ENCODE results near the gene FEM1B.

FEM1B gene

GRCh38 chr15:68299436-68299835 is 21.9 kb downstream of the FEM1B start:
- H3K36me3 ChIP-seq (ENCODE audit: insufficient read depth, low read length): no peaks in the 10 kb centered on the region; the same call in 1 of the 2 replicates
- H3K27me3 ChIP-seq (ENCODE audit: insufficient read depth, low read length): no peaks in the 10 kb centered on the region
- peak overlapping the region; percentile 73 for H3K4me3 ChIP-seq (ENCODE audit: low read depth, low read length)
- H3K4me1 ChIP-seq (ENCODE audit: control insufficient read depth, insufficient read depth, low read length, unreplicated experiment): peaks cover 11% of the 10 kb centered on the region
- H3K79me2 ChIP-seq (ENCODE audit: control insufficient read depth, insufficient read depth, low read length, unreplicated experiment): peaks cover 9% of the 10 kb centered on the region
- no peak overlapping the region for H2AFZ ChIP-seq (ENCODE audit: low read length, unreplicated experiment)
- peak overlapping the region; percentile 51 for H3K27ac ChIP-seq (ENCODE audit: low read depth, low read length)

- Histone ChIP-seq H3K36me3 (ENCODE audit: insufficient read depth, low read length) (no peaks in the 10 kb centered on the region; the same call in 1 of the 2 replicates), H3K4me3 (ENCODE audit: low read depth, low read length) (no peak overlapping the region), H3K79me2 (ENCODE audit: control insufficient read depth, insufficient read depth, low read length, unreplicated experiment) (peaks cover 7% of the 10 kb centered on the region), H3K4me1 (ENCODE audit: control insufficient read depth, insufficient read depth, low read length, unreplicated experiment) (peaks cover 11% of the 10 kb centered on the region), H3K27me3 (ENCODE audit: insufficient read depth, low read length) (no peaks in the 10 kb centered on the region), H2AFZ (ENCODE audit: low read length, unreplicated experiment) (no peak overlapping the region), H3K27ac (ENCODE audit: low read depth, low read length) (no peak overlapping the region)
Observed at GRCh38 chr15:68300115-68300940, 22.8 kb downstream of the FEM1B start.

- Histone ChIP-seq H3K4me3 (ENCODE audit: low read depth, low read length) (no peak overlapping the region), H3K4me1 (ENCODE audit: control insufficient read depth, insufficient read depth, low read length, unreplicated experiment) (peaks cover 10% of the 10 kb centered on the region), H3K36me3 (ENCODE audit: insufficient read depth, low read length) (no peaks in the 10 kb centered on the region; the same call in 1 of the 2 replicates), H3K79me2 (ENCODE audit: control insufficient read depth, insufficient read depth, low read length, unreplicated experiment) (peaks cover under 1% of the 10 kb centered on the region), H3K27me3 (ENCODE audit: insufficient read depth, low read length) (no peaks in the 10 kb centered on the region), H2AFZ (ENCODE audit: low read length, unreplicated experiment) (no peak overlapping the region), H3K27ac (ENCODE audit: low read depth, low read length) (no peak overlapping the region)
Observed at GRCh38 chr15:68301301-68301700, 23.8 kb downstream of the FEM1B start.

GRCh38 chr15:68302729-68303128 is 25.2 kb downstream of the FEM1B start:
- peaks cover 12% of the 10 kb centered on the region for H3K4me1 ChIP-seq (ENCODE audit: control insufficient read depth, insufficient read depth, low read length, unreplicated experiment)
- H2AFZ ChIP-seq (ENCODE audit: low read length, unreplicated experiment): no peak overlapping the region
- H3K27ac ChIP-seq (ENCODE audit: low read depth, low read length): no peak overlapping the region
- H3K79me2 ChIP-seq (ENCODE audit: control insufficient read depth, insufficient read depth, low read length, unreplicated experiment): no peaks in the 10 kb centered on the region
- H3K36me3 ChIP-seq (ENCODE audit: insufficient read depth, low read length): no peaks in the 10 kb centered on the region
- H3K27me3 ChIP-seq (ENCODE audit: insufficient read depth, low read length): no peaks in the 10 kb centered on the region
- no peak overlapping the region for H3K4me3 ChIP-seq (ENCODE audit: low read depth, low read length)

- no peaks in the 10 kb centered on the region for H3K27me3 ChIP-seq (ENCODE audit: insufficient read depth, low read length)
- no peaks in the 10 kb centered on the region for H3K79me2 ChIP-seq (ENCODE audit: control insufficient read depth, insufficient read depth, low read length, unreplicated experiment)
- no peaks in the 10 kb centered on the region for H3K36me3 ChIP-seq (ENCODE audit: insufficient read depth, low read length)
- H3K4me3 ChIP-seq (ENCODE audit: low read depth, low read length): no peak overlapping the region
- no peak overlapping the region for H3K27ac ChIP-seq (ENCODE audit: low read depth, low read length)
- H3K4me1 ChIP-seq (ENCODE audit: control insufficient read depth, insufficient read depth, low read length, unreplicated experiment): peaks cover 12% of the 10 kb centered on the region
- no peak overlapping the region for H2AFZ ChIP-seq (ENCODE audit: low read length, unreplicated experiment)
Observed at GRCh38 chr15:68303134-68303533, 25.6 kb downstream of the FEM1B start.

- Histone ChIP-seq H3K4me3 (ENCODE audit: low read depth, low read length) (no peak overlapping the region), H3K36me3 (ENCODE audit: insufficient read depth, low read length) (no peaks in the 10 kb centered on the region), H3K27ac (ENCODE audit: low read depth, low read length) (peak overlapping the region; percentile 17), H3K4me1 (ENCODE audit: control insufficient read depth, insufficient read depth, low read length, unreplicated experiment) (peaks cover 10% of the 10 kb centered on the region), H2AFZ (ENCODE audit: low read length, unreplicated experiment) (no peak overlapping the region), H3K27me3 (ENCODE audit: insufficient read depth, low read length) (no peaks in the 10 kb centered on the region), H3K79me2 (ENCODE audit: control insufficient read depth, insufficient read depth, low read length, unreplicated experiment) (no peaks in the 10 kb centered on the region)
Observed at GRCh38 chr15:68303560-68304436, 26.3 kb downstream of the FEM1B start.

- no peak overlapping the region for H3K4me3 ChIP-seq (ENCODE audit: low read depth, low read length)
- H3K27me3 ChIP-seq (ENCODE audit: insufficient read depth, low read length): no peaks in the 10 kb centered on the region
- H3K79me2 ChIP-seq (ENCODE audit: control insufficient read depth, insufficient read depth, low read length, unreplicated experiment): no peaks in the 10 kb centered on the region
- peak overlapping the region; percentile 17 for H3K27ac ChIP-seq (ENCODE audit: low read depth, low read length)
- H3K36me3 ChIP-seq (ENCODE audit: insufficient read depth, low read length): no peaks in the 10 kb centered on the region
- H2AFZ ChIP-seq (ENCODE audit: low read length, unreplicated experiment): no peak overlapping the region
- peaks cover 11% of the 10 kb centered on the region for H3K4me1 ChIP-seq (ENCODE audit: control insufficient read depth, insufficient read depth, low read length, unreplicated experiment)
Observed at GRCh38 chr15:68304589-68305337, 27.2 kb downstream of the FEM1B start.

GRCh38 chr15:68305420-68305871 is 27.9 kb downstream of the FEM1B start:
- Histone ChIP-seq H3K27me3 (ENCODE audit: insufficient read depth, low read length) (no peaks in the 10 kb centered on the region), H3K27ac (ENCODE audit: low read depth, low read length) (no peak overlapping the region), H3K36me3 (ENCODE audit: insufficient read depth, low read length) (no peaks in the 10 kb centered on the region), H3K4me1 (ENCODE audit: control insufficient read depth, insufficient read depth, low read length, unreplicated experiment) (peaks cover 11% of the 10 kb centered on the region), H2AFZ (ENCODE audit: low read length, unreplicated experiment) (no peak overlapping the region), H3K79me2 (ENCODE audit: control insufficient read depth, insufficient read depth, low read length, unreplicated experiment) (no peaks in the 10 kb centered on the region), H3K4me3 (ENCODE audit: low read depth, low read length) (no peak overlapping the region)

GRCh38 chr15:68307131-68307928 is 29.8 kb downstream of the FEM1B start:
- Histone ChIP-seq H3K36me3 (ENCODE audit: insufficient read depth, low read length) (no peaks in the 10 kb centered on the region), H2AFZ (ENCODE audit: low read length, unreplicated experiment) (no peak overlapping the region), H3K79me2 (ENCODE audit: control insufficient read depth, insufficient read depth, low read length, unreplicated experiment) (no peaks in the 10 kb centered on the region), H3K27me3 (ENCODE audit: insufficient read depth, low read length) (no peaks in the 10 kb centered on the region), H3K4me3 (ENCODE audit: low read depth, low read length) (no peak overlapping the region), H3K27ac (ENCODE audit: low read depth, low read length) (no peak overlapping the region), H3K4me1 (ENCODE audit: control insufficient read depth, insufficient read depth, low read length, unreplicated experiment) (peaks cover 11% of the 10 kb centered on the region)
